ENCODE results near the gene C20orf204. TPM values are rescaled to one million over a fixed set of nuclear protein-coding genes. Genes with fewer than 3 reads are reported as not detected.
A peak's percentile ranks its signal among the peaks of the same experiment; 100 is the strongest.

C20orf204 gene
- total and polyA plus RNA-seq, 9 of the 15 experiments (the other 6 are each of a cell fraction or from before 2014, with no cell fraction given): 0.11 to 1.1 (median 0.36) TPM; not detected in 2

- TF ChIP-seq ID3 (CRISPR knock-in tag; IDR thresholded peaks at IDR 0.05) (no peak), ID3 (tag; IDR thresholded peaks at IDR 0.05) (peak; percentile 50; the same call in 1 of the 2 replicates), NFIC (IDR thresholded peaks at IDR 0.05) (peak; percentile 51), GABPB1 (CRISPR knock-in tag; IDR thresholded peaks at IDR 0.05) (peak; percentile 73), NCOA4 (IDR thresholded peaks at IDR 0.05; ENCODE audit: partially characterized antibody) (no peak), KAT7 (CRISPR knock-in tag; IDR thresholded peaks at IDR 0.05; ENCODE audit: borderline replicate concordance) (peak; percentile 58; the same call in 1 of the 2 replicates), PHF20 (IDR thresholded peaks at IDR 0.05; ENCODE audit: partially characterized antibody) (peak; percentile 58), JUND (IDR thresholded peaks at IDR 0.05; ENCODE audit: borderline replicate concordance, low read depth, low read length) (0 out of 2 replicates have a peak, but pooled peaks have one; percentile 11), JUND (tag; IDR thresholded peaks at IDR 0.05; ENCODE audit: borderline replicate concordance, low read depth, low read length) (no peak), GTF2E2 (tag; IDR thresholded peaks at IDR 0.05) (peak; percentile 51; the same call in 1 of the 2 replicates), KLF16 (IDR thresholded peaks at IDR 0.05) (peak; percentile 3; the same call in 1 of the 2 replicates), CTCF (IDR thresholded peaks at IDR 0.05 in 2 of 3, conservative IDR thresholded peaks at IDR 0.05 in 1 of 3; ENCODE audit: insufficient read depth in 2 of 3, low read depth in 1 of 3, low read length in 3 of 3) (peak; percentile 63 to 97 (median 86)), KDM5B (IDR thresholded peaks at IDR 0.05; ENCODE audit: insufficient replicate concordance, low read depth, low read length) (no peak), E2F3 (CRISPR knock-in tag; IDR thresholded peaks at IDR 0.05) (0 out of 2 replicates have a peak, but pooled peaks have one; percentile 59), ATF3 (IDR thresholded peaks at IDR 0.05) (no peak), ATF3 (CRISPR knock-in tag; conservative IDR thresholded peaks at IDR 0.05) (no peak), ZNF740 (CRISPR knock-in tag; IDR thresholded peaks at IDR 0.05) (peak; percentile 78), ZNF740 (tag; IDR thresholded peaks at IDR 0.05) (no peak), HMBOX1 (IDR thresholded peaks at IDR 0.05) (no peak), PHF8 (IDR thresholded peaks at IDR 0.05; ENCODE audit: borderline replicate concordance, low read length) (peak; percentile 65; the same call in 1 of the 2 replicates), HDAC6 (IDR thresholded peaks at IDR 0.05; ENCODE audit: low read depth, low read length) (peak; percentile 94; the same call in 1 of the 2 replicates)
Observed at GRCh38 chr20:64038565-64039292, 2.7 kb downstream of the C20orf204 start (continued).
